ENCODE measurements around the gene ANKRD63.

Gene ANKRD63

GRCh38 chr15:40282869-40283614, at the start of gene ANKRD63:
Gene ANKRD63 (minus strand): TSS chr15:40283064. CDS start chr15:40282586, 478 bp downstream.
- DNase-seq = no peak

GRCh38 chr15:40332113-40332781, 49.4 kb upstream of the ANKRD63 start:
- peak; percentile 40 to 62 for DNase-seq

- DNase-seq = no peak
Measured at GRCh38 chr15:40331637-40332036, 48.8 kb upstream of the ANKRD63 start.

GRCh38 chr15:40331026-40331425, 48.2 kb upstream of the ANKRD63 start:
- no peak for DNase-seq

GRCh38 chr15:40330368-40330836, 47.5 kb upstream of the ANKRD63 start:
- DNase-seq = peak; percentile 38 to 57

GRCh38 chr15:40329804-40330203, 46.9 kb upstream of the ANKRD63 start:
- no peak for DNase-seq

GRCh38 chr15:40328751-40329150, 45.9 kb upstream of the ANKRD63 start:
- no peak for DNase-seq

GRCh38 chr15:40328176-40328575, 45.3 kb upstream of the ANKRD63 start:
- DNase-seq = no peak

- no peak for DNase-seq
Measured at GRCh38 chr15:40327457-40327856, 44.6 kb upstream of the ANKRD63 start.

GRCh38 chr15:40325700-40326099, 42.8 kb upstream of the ANKRD63 start:
- DNase-seq = peak; percentile 62 to 71

- no peak for DNase-seq
Measured at GRCh38 chr15:40325188-40325587, 42.3 kb upstream of the ANKRD63 start.

GRCh38 chr15:40323953-40324937, 41.4 kb upstream of the ANKRD63 start:
- DNase-seq = no peak

GRCh38 chr15:40323239-40323952, 40.5 kb upstream of the ANKRD63 start, which contains the start of gene INAFM2:
Gene INAFM2 (plus strand): TSS chr15:40323692. CDS start chr15:40324056, 364 bp downstream.
- DNase-seq = peak; percentile 86 to 87

GRCh38 chr15:40322531-40323238, 39.8 kb upstream of the ANKRD63 start:
- no peak for DNase-seq

- peak; percentile 59 to 86 for DNase-seq
Measured at GRCh38 chr15:40320931-40321371, 38.1 kb upstream of the ANKRD63 start.

- DNase-seq = no peak
Measured at GRCh38 chr15:40320409-40320808, 37.5 kb upstream of the ANKRD63 start.

GRCh38 chr15:40317580-40317979, 34.7 kb upstream of the ANKRD63 start:
- no peak for DNase-seq

GRCh38 chr15:40316931-40317330, 34.1 kb upstream of the ANKRD63 start:
- DNase-seq = no peak

GRCh38 chr15:40314723-40315276, 31.9 kb upstream of the ANKRD63 start:
- no peak for DNase-seq

GRCh38 chr15:40313531-40314398, 30.9 kb upstream of the ANKRD63 start:
- DNase-seq = peak; percentile 40 to 60

All from inflammatory macrophage treated with lipopolysaccharide for 1 hour (primary cell).